GM12878 (cell line): Measurements from ENCODE around the gene FAM221A. TPM values are rescaled to one million over a fixed set of nuclear protein-coding genes. Genes with fewer than 3 reads are reported as not detected.

Source experiments
- ATAC-seq: fragments of 200-7000 bp; cut with Tn5 transposase; 3 replicates; pipeline ENCODE4 v1.9.1; 2020; ENCODE audit warnings: mild to moderate bottlenecking, moderate library complexity
- BruUV-seq: library from RNA; stranded (reverse); fragments of 400-500 nt; replicated peaks from 2 replicates; lab custom pipeline; 2021; lab: Mats Ljungman, UMichigan
- CTCF ChIA-PET: fragments of 300-600 bp; sonication (Branson Sonifier 250); formaldehyde crosslinking; extraction: SDS; loops from one replicate; lab custom pipeline; 2021; ENCODE audit warnings: inconsistent platforms; lab: Yijun Ruan, JAX
- POLR2A ChIA-PET: fragments of 350-600 bp; formaldehyde crosslinking; extraction: SDS; loops from one replicate; lab custom pipeline; 2021; ENCODE audit warnings: inconsistent platforms; lab: Charles Lee
- RAD21 ChIA-PET: fragments of 300-600 bp; sonication (Branson Sonifier 250); formaldehyde crosslinking; loops from one replicate; lab custom pipeline; 2023; ENCODE audit warnings: antibody characterized with exemption; ENCODE audit not compliant: unreplicated experiment; lab: Charles Lee
- SMC1A ChIA-PET: fragments of 300-600 bp; sonication (Branson Sonifier 250); formaldehyde crosslinking; loops from one replicate; lab custom pipeline; 2023; ENCODE audit not compliant: unreplicated experiment, uncharacterized antibody; lab: Charles Lee
- DNase-seq: peaks from one replicate; pipeline ENCODE4 v3.0.0-alpha.2; 2011; ENCODE audit warnings: low read depth, low spot score
- FAIRE-seq: peaks from 3 replicates; lab custom pipeline; 2011; peaks lifted over from hg19 to GRCh38; lab: Jason Lieb, UNC
- H2AFZ ChIP-seq: 2 replicates; pipeline ENCODE4 v1.6.0; 2011; ENCODE audit warnings: low read depth, low read length, control low read depth; ENCODE audit not compliant: control insufficient read depth
- H3K27ac ChIP-seq: 2 replicates; pipeline ENCODE4 v1.5.1; 2011; ENCODE audit warnings: control low read depth; ENCODE audit not compliant: control insufficient read depth, insufficient read depth
- H3K27me3 ChIP-seq, 2 experiments: replicated peaks in 1 of 2; 2 replicates each; pipeline versions ENCODE4 v1.6.0 to v1.6.1; 2011; ENCODE audit warnings: low read length in 1 of 2; ENCODE audit not compliant: control insufficient read depth in 2 of 2, insufficient read depth in 2 of 2
- H3K36me3 ChIP-seq, 2 experiments: 2 replicates each; pipeline ENCODE4 v1.5.1; 2011; ENCODE audit warnings: low read length in 1 of 2; ENCODE audit not compliant: control insufficient read depth in 2 of 2, insufficient read depth in 2 of 2
- H3K4me1 ChIP-seq: 2 replicates; pipeline ENCODE4 v1.6.1; 2011; ENCODE audit warnings: mild to moderate bottlenecking, low read length, moderate library complexity, mixed read lengths; ENCODE audit not compliant: control insufficient read depth, insufficient read depth
- H3K4me2 ChIP-seq: 2 replicates; pipeline ENCODE4 v1.6.0; 2011; ENCODE audit warnings: control low read depth; ENCODE audit not compliant: control insufficient read depth, insufficient read depth
- H3K4me3 ChIP-seq: fragments of 200-600 bp; sonication (generic); 2 replicates; pipeline ENCODE4 v1.5.1; 2016
- H3K79me2 ChIP-seq: 2 replicates; pipeline ENCODE4 v1.6.0; 2011; ENCODE audit warnings: low read length; ENCODE audit not compliant: control insufficient read depth, insufficient read depth
- H3K9ac ChIP-seq: 2 replicates; pipeline ENCODE4 v1.8.0; 2011; ENCODE audit warnings: low read length, control low read depth, mixed read lengths; ENCODE audit not compliant: control insufficient read depth, insufficient read depth
- H3K9me3 ChIP-seq: replicated peaks from 3 replicates; pipeline ENCODE4 v1.5.1; 2011; ENCODE audit warnings: mild to moderate bottlenecking, low read length; ENCODE audit not compliant: control insufficient read depth, insufficient read depth
- H4K20me1 ChIP-seq: 2 replicates; pipeline ENCODE4 v1.6.0; 2011; ENCODE audit not compliant: control insufficient read depth, insufficient read depth
- CREB1 ChIP-seq: IDR thresholded peaks from 2 replicates; pipeline ENCODE4 v1.6.1; 2012; ENCODE audit warnings: low read depth, mild to moderate bottlenecking, inconsistent platforms
- HCFC1 ChIP-seq: fragments of 150-350 bp; IDR thresholded peaks from 2 replicates; pipeline ENCODE4 v1.6.1; 2014; ENCODE audit warnings: low read length
- IKZF1 ChIP-seq: fragments of 450-650 bp; conservative IDR thresholded peaks from 2 replicates; pipeline ENCODE4 v1.6.1; 2017; ENCODE audit warnings: antibody characterized with exemption, mild to moderate bottlenecking
- JUND ChIP-seq: IDR thresholded peaks from 2 replicates; pipeline ENCODE4 v1.6.1; 2012; ENCODE audit warnings: low read depth, mild to moderate bottlenecking, low read length, improper control_type of control experiment, moderate library complexity
- MYB ChIP-seq: fragments of 150-350 bp; IDR thresholded peaks from 2 replicates; pipeline ENCODE4 v1.6.1; 2014; ENCODE audit warnings: mild to moderate bottlenecking, low read depth, low read length, borderline replicate concordance
- NFYA ChIP-seq: IDR thresholded peaks from 2 replicates; pipeline ENCODE4 v1.6.1; 2011; ENCODE audit warnings: low read depth, mild to moderate bottlenecking, low read length, improper control_type of control experiment, borderline replicate concordance
- PAX5 ChIP-seq: IDR thresholded peaks from 2 replicates; pipeline ENCODE4 v1.6.1; 2011; ENCODE audit warnings: low read depth, low read length, borderline replicate concordance
- RB1 ChIP-seq: fragments of 450-650 bp; formaldehyde crosslinking; IDR thresholded peaks from 2 replicates; pipeline ENCODE4 v1.6.1; 2017; ENCODE audit warnings: mild to moderate bottlenecking, borderline replicate concordance
- RFX5 ChIP-seq: IDR thresholded peaks from 2 replicates; pipeline ENCODE4 v1.6.1; 2011; ENCODE audit warnings: low read depth, low read length, improper control_type of control experiment
- SIX5 ChIP-seq: IDR thresholded peaks from 2 replicates; pipeline ENCODE4 v1.6.1; 2011; ENCODE audit warnings: mild to moderate bottlenecking, low read depth, low read length, moderate library complexity; ENCODE audit not compliant: severe bottlenecking
- SMAD1 ChIP-seq: fragments of 450-650 bp; IDR thresholded peaks from 2 replicates; pipeline ENCODE4 v1.6.1; 2018; ENCODE audit warnings: mild to moderate bottlenecking, low read depth; ENCODE audit not compliant: partially characterized antibody
- SPI1 ChIP-seq: IDR thresholded peaks from 2 replicates; pipeline ENCODE4 v1.6.1; 2011; ENCODE audit warnings: low read depth, mild to moderate bottlenecking, low read length, moderate library complexity, borderline replicate concordance; ENCODE audit not compliant: insufficient read depth
- SUPT20H ChIP-seq: IDR thresholded peaks from 2 replicates; pipeline ENCODE4 v1.6.1; 2011; ENCODE audit warnings: low read depth, mild to moderate bottlenecking, low read length, moderate library complexity, borderline replicate concordance; ENCODE audit not compliant: control insufficient read depth
- TARDBP ChIP-seq: IDR thresholded peaks from 2 replicates; pipeline ENCODE4 v1.6.1; 2016; ENCODE audit warnings: borderline replicate concordance
- ZNF207 ChIP-seq: fragments of 450-650 bp; IDR thresholded peaks from 2 replicates; pipeline ENCODE4 v1.6.1; 2014; ENCODE audit warnings: antibody characterized with exemption, mild to moderate bottlenecking, borderline replicate concordance
- ZNF274 ChIP-seq: IDR thresholded peaks from one replicate; pipeline ENCODE4 v1.8.0; 2011; ENCODE audit not compliant: insufficient read length, insufficient read depth
- WGBS: methylation state at CpG from one replicate; pipeline ENCODE4 v1.1.6; 2016; ENCODE audit warnings: low lambda C conversion rate; ENCODE audit not compliant: insufficient replicate concordance, insufficient coverage; ENCODE audit errors: missing lambda C conversion rate; 5-methylcytosine and 5-hydroxymethylcytosine counted together
- in situ Hi-C: fragments of 300-500 bp; cut with MboI; formaldehyde crosslinking; loops from 9 replicates; pipeline ENCODE4 v1.14.3; 2018; ENCODE audit warnings: mixed read lengths
- intact Hi-C: fragments of 100-400 bp; cut with micrococcal nuclease; formaldehyde crosslinking; loops from one replicate; pipeline ENCODE4 v1.14.2; 2022; ENCODE audit not compliant: unreplicated experiment
- polyA plus RNA-seq, 11 experiments: library from polyadenylated mRNA; depleted of rRNA in 4 of 11; unstranded in 6 of 11; stranded (reverse) in 5 of 11; fragments of >200 nt; fragmentation: Nextera tagmentation in 4 of 11; fragmentation: Illumina TruSeq in 1 of 11; extraction: Ambion mirVana in 4 of 11; extraction: Trizol in 1 of 11; gene quantifications; 1 replicate in 1 of 11; 2 replicates in 10 of 11; pipeline versions ENCODE4 v1.2.1 to v1.2.3, GENCODE V29; 2011 to 2016; ENCODE audit warnings: inconsistent platforms in 2 of 11, missing spikeins in 2 of 11, low read depth in 1 of 11
- total RNA-seq, 4 experiments: library from RNA; depleted of rRNA in 3 of 4; stranded (reverse); fragments of >200 nt in 3 of 4; fragmentation: Illumina TruSeq in 1 of 4; extraction: Trizol in 1 of 4; gene quantifications; 2 replicates each; pipeline versions ENCODE4 v1.2.1 to v1.2.3, GENCODE V29; 2013 to 2021
- TF ChIP-seq, protein P1 (sequence below): fragments of 450-650 bp; IDR thresholded peaks from 2 replicates; pipeline ENCODE4 v1.6.1; 2017; ENCODE audit warnings: borderline replicate concordance
- TF ChIP-seq, protein P2 (sequence below): fragments of 450-650 bp; IDR thresholded peaks from 2 replicates; pipeline ENCODE4 v1.6.1; 2018; ENCODE audit warnings: borderline replicate concordance, mild to moderate bottlenecking; ENCODE audit not compliant: partially characterized antibody

The FAM221A gene
- total and polyA plus RNA-seq, 10 of the 15 experiments (the other 5 are each of a cell fraction or from before 2014, with no cell fraction given), result 6.3 to 16.7 (median 9.7) TPM

DNA sequence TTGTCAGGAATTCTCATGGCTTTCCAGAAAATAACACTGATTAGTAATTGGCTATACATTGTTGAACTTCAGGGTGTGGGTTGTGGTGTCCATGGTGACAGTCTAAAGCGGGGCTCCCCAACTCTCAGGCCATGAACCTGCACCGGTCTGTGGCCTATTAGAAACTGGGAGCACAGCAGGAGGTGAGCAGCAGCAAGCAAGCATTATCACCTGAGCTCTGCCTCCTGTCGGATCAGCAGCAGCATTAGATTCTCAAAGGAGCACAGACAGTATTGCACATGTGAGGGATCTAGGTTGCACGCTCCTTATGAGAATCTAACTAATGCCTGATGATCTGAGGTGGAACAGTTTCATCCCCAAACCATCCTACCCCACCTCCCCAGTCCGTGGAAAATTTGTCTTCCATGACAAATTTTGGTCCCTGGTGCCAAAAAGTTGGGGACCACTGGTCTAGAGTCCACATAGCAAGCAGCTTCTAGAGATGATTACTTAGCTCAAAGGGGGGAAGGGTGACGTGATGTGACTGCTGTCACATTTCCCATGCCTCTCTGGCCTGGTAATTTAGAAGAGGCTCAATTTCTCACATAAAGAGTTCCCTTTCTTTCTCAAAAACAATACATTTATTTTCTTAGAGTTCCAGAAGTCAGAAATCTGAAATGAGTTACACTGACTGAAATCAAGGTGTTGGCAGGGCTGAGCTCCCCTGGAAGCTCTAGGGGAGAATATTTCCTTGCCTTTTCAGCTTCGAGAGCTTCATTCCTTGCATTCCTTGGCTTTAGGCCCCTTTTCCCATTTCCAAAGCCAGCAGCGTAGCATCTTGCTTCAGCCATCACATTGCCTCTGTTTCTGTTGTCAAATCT lies 17.6 kb upstream of the FAM221A start:
- H3K4me1 ChIP-seq, result no peaks in the 10 kb centered on the region
- H3K9me3 ChIP-seq, result peaks cover 7% of the 10 kb centered on the region; the same call in 2 of the 3 replicates
- FAIRE-seq (no peak), DNase-seq (no peak), ATAC-seq (no peak)
- no peaks in the 10 kb centered on the region for H3K79me2 ChIP-seq
- in situ Hi-C loops (no loop called here), intact Hi-C loops (no loop called here)
- H3K36me3 ChIP-seq, result no peaks in the 10 kb centered on the region
- ChIA-PET RAD21 (interaction anchor here (1.6 kb wide), 1 partner anchor 10 kb away, joined by 4 read pairs; no protein-coding TSS in a partner anchor), CTCF (no interaction called here), POLR2A (no interaction called here), SMC1A (interaction anchor here (1.0 kb wide), 2 partner anchors 36 to 104 kb away, joined by 3 to 4 read pairs; no protein-coding TSS in a partner anchor)
- H3K4me3 ChIP-seq, result no peak overlapping the region
- no peaks in the 10 kb centered on the region for H3K27me3 ChIP-seq
- no peaks in the 10 kb centered on the region for H4K20me1 ChIP-seq
- WGBS, result 44% methylated on average over 8 of the region's 8 CpGs
- no peak overlapping the region for H3K27ac ChIP-seq
- no peak overlapping the region for H2AFZ ChIP-seq
- no peak for TF ChIP-seq ZNF207
- no peak for TF ChIP-seq SUPT20H
- TF ChIP-seq ZNF274, result no peak
- TF ChIP-seq JUND, result no peak
- TF ChIP-seq HCFC1, result no peak
- no peak for TF ChIP-seq CREB1
- no peak for TF ChIP-seq SMAD1
- TF ChIP-seq RB1, result no peak
- no peak for TF ChIP-seq NFYA
- TF ChIP-seq PAX5, result no peak
- TF ChIP-seq SPI1, result no peak
- no peak for TF ChIP-seq SIX5
- TF ChIP-seq, protein P1, sequence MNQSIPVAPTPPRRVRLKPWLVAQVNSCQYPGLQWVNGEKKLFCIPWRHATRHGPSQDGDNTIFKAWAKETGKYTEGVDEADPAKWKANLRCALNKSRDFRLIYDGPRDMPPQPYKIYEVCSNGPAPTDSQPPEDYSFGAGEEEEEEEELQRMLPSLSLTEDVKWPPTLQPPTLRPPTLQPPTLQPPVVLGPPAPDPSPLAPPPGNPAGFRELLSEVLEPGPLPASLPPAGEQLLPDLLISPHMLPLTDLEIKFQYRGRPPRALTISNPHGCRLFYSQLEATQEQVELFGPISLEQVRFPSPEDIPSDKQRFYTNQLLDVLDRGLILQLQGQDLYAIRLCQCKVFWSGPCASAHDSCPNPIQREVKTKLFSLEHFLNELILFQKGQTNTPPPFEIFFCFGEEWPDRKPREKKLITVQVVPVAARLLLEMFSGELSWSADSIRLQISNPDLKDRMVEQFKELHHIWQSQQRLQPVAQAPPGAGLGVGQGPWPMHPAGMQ, result no peak
- no peak for TF ChIP-seq RFX5
- TF ChIP-seq TARDBP, result no peak
- TF ChIP-seq, protein P2, sequence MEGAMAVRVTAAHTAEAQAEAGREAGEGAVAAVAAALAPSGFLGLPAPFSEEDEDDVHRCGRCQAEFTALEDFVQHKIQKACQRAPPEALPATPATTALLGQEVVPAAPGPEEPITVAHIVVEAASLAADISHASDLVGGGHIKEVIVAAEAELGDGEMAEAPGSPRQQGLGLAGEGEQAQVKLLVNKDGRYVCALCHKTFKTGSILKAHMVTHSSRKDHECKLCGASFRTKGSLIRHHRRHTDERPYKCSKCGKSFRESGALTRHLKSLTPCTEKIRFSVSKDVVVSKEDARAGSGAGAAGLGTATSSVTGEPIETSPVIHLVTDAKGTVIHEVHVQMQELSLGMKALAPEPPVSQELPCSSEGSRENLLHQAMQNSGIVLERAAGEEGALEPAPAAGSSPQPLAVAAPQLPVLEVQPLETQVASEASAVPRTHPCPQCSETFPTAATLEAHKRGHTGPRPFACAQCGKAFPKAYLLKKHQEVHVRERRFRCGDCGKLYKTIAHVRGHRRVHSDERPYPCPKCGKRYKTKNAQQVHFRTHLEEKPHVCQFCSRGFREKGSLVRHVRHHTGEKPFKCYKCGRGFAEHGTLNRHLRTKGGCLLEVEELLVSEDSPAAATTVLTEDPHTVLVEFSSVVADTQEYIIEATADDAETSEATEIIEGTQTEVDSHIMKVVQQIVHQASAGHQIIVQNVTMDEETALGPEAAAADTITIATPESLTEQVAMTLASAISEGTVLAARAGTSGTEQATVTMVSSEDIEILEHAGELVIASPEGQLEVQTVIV, result no peak
- no peak for TF ChIP-seq IKZF1
- no peak for TF ChIP-seq MYB
- no peak overlapping the region for H3K9ac ChIP-seq
- no TSS peak for BruUV-seq
- H3K4me2 ChIP-seq, result no peak overlapping the region
